Fibroblast of lung (primary cell): Measurements from ENCODE around the gene COL4A1. TPM values are rescaled to one million over a fixed set of nuclear protein-coding genes. Genes with fewer than 3 reads are reported as not detected.

Experiments
- DNase-seq, 2 donors: peaks; one replicate each; pipeline versions ENCODE4 v3.0.0 to v3.0.0-alpha.2; 2010; ENCODE audit warnings: low read depth in 2 of 2
- H2AFZ ChIP-seq: 2 replicates; pipeline ENCODE4 v1.5.1; 2012; ENCODE audit warnings: low read length, control low read depth, inconsistent platforms
- H3K27ac ChIP-seq: 2 replicates; pipeline ENCODE4 v1.5.1; 2011; ENCODE audit warnings: low read length, control low read depth; ENCODE audit not compliant: insufficient read depth
- H3K27me3 ChIP-seq: 2 replicates; pipeline ENCODE4 v1.5.1; 2011; ENCODE audit warnings: mild to moderate bottlenecking, low read length; ENCODE audit not compliant: control insufficient read depth, insufficient read depth
- H3K36me3 ChIP-seq: 2 replicates; pipeline ENCODE4 v1.5.1; 2011; ENCODE audit warnings: low read length; ENCODE audit not compliant: control insufficient read depth, insufficient read depth
- H3K4me1 ChIP-seq: 2 replicates; pipeline ENCODE4 v1.5.1; 2011; ENCODE audit warnings: low read length; ENCODE audit not compliant: control insufficient read depth, insufficient read depth; ENCODE audit errors: extremely low read depth
- H3K4me2 ChIP-seq: 2 replicates; pipeline ENCODE4 v1.5.1; 2011; ENCODE audit warnings: low read length, control low read depth; ENCODE audit not compliant: insufficient read depth; ENCODE audit errors: extremely low read depth
- H3K4me3 ChIP-seq, 4 experiments: fragments of 200-600 bp in 1 of 4; sonication (generic) in 1 of 4; replicated peaks in 1 of 4; 2 replicates each; pipeline ENCODE4 v1.5.1; 2011 to 2016; ENCODE audit warnings: low read length in 4 of 4, low read depth in 3 of 4, mild to moderate bottlenecking in 3 of 4, control low read depth in 2 of 4, inconsistent platforms in 1 of 4, mixed read lengths in 1 of 4; ENCODE audit not compliant: insufficient read depth in 1 of 4; ENCODE audit errors: control extremely low read depth in 1 of 4
- H3K79me2 ChIP-seq: 2 replicates; pipeline ENCODE4 v1.5.1; 2012; ENCODE audit warnings: mild to moderate bottlenecking, low read length, inconsistent platforms; ENCODE audit not compliant: control insufficient read depth, insufficient read depth
- H3K9ac ChIP-seq: 2 replicates; pipeline ENCODE4 v1.5.1; 2011; ENCODE audit warnings: mild to moderate bottlenecking, low read length, control low read depth; ENCODE audit not compliant: insufficient read depth
- H3K9me3 ChIP-seq: 2 replicates; pipeline ENCODE4 v1.5.1; 2012; ENCODE audit warnings: low read depth, low read length; ENCODE audit not compliant: control insufficient read depth, insufficient read depth
- H4K20me1 ChIP-seq: 2 replicates; pipeline ENCODE4 v1.5.1; 2011; ENCODE audit warnings: low read length; ENCODE audit not compliant: control insufficient read depth, insufficient read depth; ENCODE audit errors: extremely low read depth
- EZH2 ChIP-seq: IDR thresholded peaks from 2 replicates; pipeline ENCODE4 v1.5.1; 2012; ENCODE audit warnings: low read length, control low read depth, mild to moderate bottlenecking; ENCODE audit errors: missing control alignments
- polyA plus RNA-seq, 2 donors: library from polyadenylated mRNA; depleted of rRNA in 1 of 2; stranded (reverse) in 1 of 2; unstranded in 1 of 2; fragments of >200 nt; gene quantifications; 2 replicates each; pipeline ENCODE4 v1.2.1, GENCODE V29; 2011 to 2012; ENCODE audit warnings: missing spikeins in 1 of 2
- total RNA-seq: library from RNA; depleted of rRNA; stranded (reverse); fragments of >200 nt; gene quantifications from 2 replicates; pipeline ENCODE4 v1.2.1, GENCODE V29; 2014
- TF ChIP-seq, protein P1 (sequence below), 2 donors: IDR thresholded peaks in 1 of 2; conservative IDR thresholded peaks in 1 of 2; 1 replicate in 1 of 2; 2 replicates in 1 of 2; pipeline ENCODE4 v1.5.1; 2011 to 2012; ENCODE audit warnings: low read length in 2 of 2, control low read depth in 1 of 2, inconsistent platforms in 1 of 2, low read depth in 1 of 2, mild to moderate bottlenecking in 1 of 2

Gene COL4A1
- total and polyA plus RNA-seq, 2 donors (not counting 1 experiment from before 2014, with no cell fraction given): 34.0 to 607 TPM

DNA sequence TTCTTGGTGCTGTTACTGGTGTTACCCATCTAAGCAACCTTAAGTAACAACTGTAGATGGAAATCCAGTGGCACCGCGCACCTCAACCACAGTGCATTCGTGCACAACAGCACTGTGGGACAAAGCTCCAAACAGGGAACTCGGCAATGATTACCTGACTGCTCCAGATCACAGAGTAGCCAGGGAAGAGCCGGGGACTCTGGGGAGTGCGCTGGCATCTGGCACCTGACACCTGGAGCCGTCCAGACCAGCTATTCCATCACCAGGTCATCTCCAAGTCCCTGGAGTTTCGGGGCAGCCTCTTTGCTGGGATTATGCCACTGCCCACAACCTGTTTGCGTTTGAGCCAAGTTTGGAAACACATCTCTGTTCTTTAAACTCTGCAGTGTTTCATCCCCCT lies 62.0 kb downstream of the COL4A1 start:
- DNase-seq: no peak
- no peaks in the 10 kb centered on the region for H4K20me1 ChIP-seq
- H2AFZ ChIP-seq: no peak overlapping the region
- no peaks in the 10 kb centered on the region for H3K27me3 ChIP-seq
- no peaks in the 10 kb centered on the region for H3K9me3 ChIP-seq
- H3K79me2 ChIP-seq: peaks cover 13% of the 10 kb centered on the region
- no peak overlapping the region for H3K9ac ChIP-seq
- H3K4me1 ChIP-seq: peaks cover 34% of the 10 kb centered on the region
- H3K4me2 ChIP-seq: no peak overlapping the region
- H3K27ac ChIP-seq: no peak overlapping the region
- H3K36me3 ChIP-seq: no peaks in the 10 kb centered on the region
- TF ChIP-seq EZH2: no peak
- TF ChIP-seq, protein P1, sequence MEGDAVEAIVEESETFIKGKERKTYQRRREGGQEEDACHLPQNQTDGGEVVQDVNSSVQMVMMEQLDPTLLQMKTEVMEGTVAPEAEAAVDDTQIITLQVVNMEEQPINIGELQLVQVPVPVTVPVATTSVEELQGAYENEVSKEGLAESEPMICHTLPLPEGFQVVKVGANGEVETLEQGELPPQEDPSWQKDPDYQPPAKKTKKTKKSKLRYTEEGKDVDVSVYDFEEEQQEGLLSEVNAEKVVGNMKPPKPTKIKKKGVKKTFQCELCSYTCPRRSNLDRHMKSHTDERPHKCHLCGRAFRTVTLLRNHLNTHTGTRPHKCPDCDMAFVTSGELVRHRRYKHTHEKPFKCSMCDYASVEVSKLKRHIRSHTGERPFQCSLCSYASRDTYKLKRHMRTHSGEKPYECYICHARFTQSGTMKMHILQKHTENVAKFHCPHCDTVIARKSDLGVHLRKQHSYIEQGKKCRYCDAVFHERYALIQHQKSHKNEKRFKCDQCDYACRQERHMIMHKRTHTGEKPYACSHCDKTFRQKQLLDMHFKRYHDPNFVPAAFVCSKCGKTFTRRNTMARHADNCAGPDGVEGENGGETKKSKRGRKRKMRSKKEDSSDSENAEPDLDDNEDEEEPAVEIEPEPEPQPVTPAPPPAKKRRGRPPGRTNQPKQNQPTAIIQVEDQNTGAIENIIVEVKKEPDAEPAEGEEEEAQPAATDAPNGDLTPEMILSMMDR (conservative IDR thresholded peaks at IDR 0.05 in 1 of 2, IDR thresholded peaks at IDR 0.05 in 1 of 2; ENCODE audit: low read depth in 1 of 2, low read length in 2 of 2): no peak
- no peak overlapping the region for H3K4me3 ChIP-seq

DNA sequence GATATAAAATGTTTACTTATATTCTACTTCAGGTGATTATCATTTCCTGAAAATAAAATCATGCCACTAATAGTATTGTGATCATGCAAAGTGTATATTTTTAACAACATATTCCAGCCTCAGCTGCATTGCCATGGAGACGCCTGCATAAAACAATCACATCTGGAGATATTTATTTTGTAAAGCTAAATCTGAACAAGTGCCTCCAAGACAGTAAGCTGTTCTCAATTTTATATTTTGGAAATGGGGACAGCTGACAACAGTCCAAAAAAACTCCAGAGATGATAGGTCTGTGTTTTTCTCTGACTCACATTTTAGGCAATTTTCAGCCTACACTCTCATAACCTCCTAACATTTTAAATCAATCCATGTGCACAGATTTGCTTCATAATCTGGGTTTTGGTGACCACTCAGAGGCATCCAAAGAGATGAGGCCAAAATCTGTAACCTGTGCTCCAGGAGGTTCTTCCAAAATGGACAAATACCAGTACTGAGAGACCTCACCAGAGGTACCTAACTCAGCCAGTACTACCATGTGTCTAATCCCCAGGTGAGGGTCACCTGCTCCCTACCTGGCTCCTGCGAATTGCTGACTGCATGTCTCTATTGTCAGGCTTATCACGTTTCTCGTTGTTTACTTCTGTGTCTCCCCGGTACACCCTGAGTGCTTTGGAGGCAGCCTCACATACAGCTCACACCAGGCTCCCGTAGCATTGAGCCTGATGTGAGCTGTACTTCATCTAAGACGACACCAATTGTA lies 62.7 kb downstream of the COL4A1 start:
- Histone ChIP-seq H2AFZ (no peak overlapping the region), H3K4me1 (peaks cover 34% of the 10 kb centered on the region), H3K27ac (peak overlapping the region; percentile 53), H4K20me1 (no peaks in the 10 kb centered on the region), H3K79me2 (peaks cover 10% of the 10 kb centered on the region), H3K9ac (no peak overlapping the region), H3K4me3 (no peak overlapping the region), H3K4me2 (no peak overlapping the region), H3K36me3 (no peaks in the 10 kb centered on the region), H3K9me3 (no peaks in the 10 kb centered on the region), H3K27me3 (no peaks in the 10 kb centered on the region)
- TF ChIP-seq, protein P1 (conservative IDR thresholded peaks at IDR 0.05 in 1 of 2, IDR thresholded peaks at IDR 0.05 in 1 of 2; ENCODE audit: low read depth in 1 of 2, low read length in 2 of 2): no peak
- TF ChIP-seq EZH2: no peak
- DNase-seq: peak in 1 of 2 donors; percentile 55

DNA sequence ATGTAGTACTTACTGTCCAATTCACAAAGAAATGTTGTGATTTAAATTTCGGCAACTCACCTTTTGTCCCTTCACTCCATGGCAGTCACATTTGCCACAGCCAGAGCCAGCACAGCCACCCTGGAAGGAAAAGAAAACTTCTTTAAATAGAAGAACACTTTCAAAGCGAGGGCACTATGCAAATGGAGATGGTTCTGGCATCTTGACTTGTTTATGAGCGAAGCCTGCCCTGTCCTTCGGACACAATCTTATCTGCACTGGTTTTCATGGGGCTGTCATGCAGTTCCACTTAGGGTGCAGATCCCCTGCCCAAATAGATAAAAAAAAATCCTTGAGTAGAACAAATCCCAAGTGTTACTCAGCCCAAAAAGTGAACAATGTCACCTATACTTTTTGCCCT lies 64.3 kb downstream of the COL4A1 start:
- H3K27me3 ChIP-seq: no peaks in the 10 kb centered on the region
- H3K9ac ChIP-seq: no peak overlapping the region
- no peaks in the 10 kb centered on the region for H4K20me1 ChIP-seq
- no peaks in the 10 kb centered on the region for H3K9me3 ChIP-seq
- no peak for TF ChIP-seq EZH2
- TF ChIP-seq, protein P1 (conservative IDR thresholded peaks at IDR 0.05 in 1 of 2, IDR thresholded peaks at IDR 0.05 in 1 of 2; ENCODE audit: low read depth in 1 of 2, low read length in 2 of 2): no peak
- DNase-seq: no peak
- H3K4me3 ChIP-seq: no peak overlapping the region
- H3K4me1 ChIP-seq: peaks cover 34% of the 10 kb centered on the region
- H3K79me2 ChIP-seq: peaks cover 5% of the 10 kb centered on the region
- H3K36me3 ChIP-seq: no peaks in the 10 kb centered on the region
- H3K27ac ChIP-seq: no peak overlapping the region
- H2AFZ ChIP-seq: no peak overlapping the region
- H3K4me2 ChIP-seq: no peak overlapping the region
